Brain pericyte (primary cell): ENCODE results near the gene SDSL.

Experiments used
- DNase-seq: peaks from one replicate; pipeline ENCODE4 v3.0.0-alpha.2; 2012; ENCODE audit warnings: low read depth, low spot score

The SDSL gene, protein sequence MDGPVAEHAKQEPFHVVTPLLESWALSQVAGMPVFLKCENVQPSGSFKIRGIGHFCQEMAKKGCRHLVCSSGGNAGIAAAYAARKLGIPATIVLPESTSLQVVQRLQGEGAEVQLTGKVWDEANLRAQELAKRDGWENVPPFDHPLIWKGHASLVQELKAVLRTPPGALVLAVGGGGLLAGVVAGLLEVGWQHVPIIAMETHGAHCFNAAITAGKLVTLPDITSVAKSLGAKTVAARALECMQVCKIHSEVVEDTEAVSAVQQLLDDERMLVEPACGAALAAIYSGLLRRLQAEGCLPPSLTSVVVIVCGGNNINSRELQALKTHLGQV

DNA sequence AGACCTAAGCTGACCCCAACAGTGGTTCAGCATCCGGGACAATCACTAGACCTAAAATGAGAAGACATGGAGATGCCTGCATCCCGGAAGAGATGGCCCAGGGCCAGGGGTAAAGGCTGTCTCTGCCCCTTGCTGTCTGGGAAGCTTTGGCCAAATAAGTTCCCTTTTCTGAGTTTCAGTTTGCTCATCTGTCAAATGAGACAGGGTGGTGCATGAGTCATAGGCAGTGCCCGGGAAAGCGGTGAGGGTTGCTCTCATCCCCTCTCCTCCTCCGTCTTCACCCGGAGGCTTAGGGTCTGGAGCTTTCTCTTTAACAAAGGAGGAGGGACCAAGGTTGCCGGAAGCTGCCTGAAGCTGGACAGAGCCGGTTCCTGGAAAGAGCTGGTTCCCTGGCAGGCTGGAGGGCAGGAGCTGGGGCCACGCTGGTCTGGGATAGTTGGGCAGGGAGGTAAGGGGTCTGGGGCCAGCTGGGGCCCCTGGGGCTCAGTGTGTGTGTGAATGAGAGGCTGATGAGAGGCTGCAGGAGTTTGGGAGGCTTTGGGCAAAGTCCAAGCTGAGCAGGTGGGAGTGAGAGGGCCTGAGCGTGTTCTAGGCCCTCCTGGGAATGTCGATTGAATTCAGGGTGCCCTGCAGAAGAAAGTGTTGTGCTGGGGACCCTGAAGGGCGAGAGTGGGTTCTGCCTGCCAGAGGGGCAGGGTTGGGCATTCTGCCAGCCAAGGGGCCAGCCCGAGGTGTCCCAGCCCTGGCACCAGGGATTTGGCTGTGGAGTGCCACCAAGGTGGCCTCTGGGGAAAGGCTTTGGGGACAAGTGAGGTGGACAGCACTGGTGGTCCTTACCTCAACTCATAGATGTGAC, at the start of gene SDSL:
Gene SDSL, plus strand, starts transcription at position 351 of the 856 bp plus-strand sequence. CDS start 5,603 bp downstream, outside the sequence.
- no peak for DNase-seq

DNA sequence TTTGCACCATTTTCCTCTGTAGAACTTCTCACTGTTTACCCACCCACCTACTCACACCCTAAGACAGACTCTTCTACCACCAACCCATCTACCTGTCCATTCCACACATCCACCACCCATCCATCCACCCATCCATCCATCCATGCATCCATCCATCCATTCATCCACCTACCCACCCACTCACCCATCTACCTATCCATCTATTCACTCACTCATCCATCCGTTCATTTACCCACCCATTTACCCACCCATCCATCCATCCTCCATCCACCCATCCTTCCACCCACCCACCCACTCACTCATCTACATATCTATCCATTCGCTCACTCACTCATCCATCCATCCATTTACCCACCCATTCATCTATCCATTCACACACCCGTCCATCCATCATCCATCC, 48.7 kb upstream of the SDSL start:
- DNase-seq: no peak

DNA sequence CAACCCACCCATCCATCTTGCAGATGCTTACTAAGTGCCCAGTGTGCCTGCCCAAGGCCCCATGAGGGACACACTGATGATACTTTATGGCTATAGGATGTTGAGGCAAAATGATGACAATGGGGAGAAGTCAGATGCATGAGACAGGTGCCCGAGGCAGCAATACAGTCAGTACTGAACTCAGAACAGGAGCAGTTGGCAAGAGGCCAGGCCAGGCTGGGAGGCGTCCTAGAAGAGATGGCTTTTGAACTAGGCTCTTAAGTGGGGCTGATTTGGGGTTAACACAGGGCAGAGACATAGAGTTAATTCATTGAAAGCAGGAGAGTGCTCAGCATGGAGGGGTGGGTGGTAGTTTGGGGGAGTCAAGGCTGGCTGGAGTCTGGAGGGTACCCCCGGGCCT, 48.2 kb upstream of the SDSL start:
- no peak for DNase-seq

DNA sequence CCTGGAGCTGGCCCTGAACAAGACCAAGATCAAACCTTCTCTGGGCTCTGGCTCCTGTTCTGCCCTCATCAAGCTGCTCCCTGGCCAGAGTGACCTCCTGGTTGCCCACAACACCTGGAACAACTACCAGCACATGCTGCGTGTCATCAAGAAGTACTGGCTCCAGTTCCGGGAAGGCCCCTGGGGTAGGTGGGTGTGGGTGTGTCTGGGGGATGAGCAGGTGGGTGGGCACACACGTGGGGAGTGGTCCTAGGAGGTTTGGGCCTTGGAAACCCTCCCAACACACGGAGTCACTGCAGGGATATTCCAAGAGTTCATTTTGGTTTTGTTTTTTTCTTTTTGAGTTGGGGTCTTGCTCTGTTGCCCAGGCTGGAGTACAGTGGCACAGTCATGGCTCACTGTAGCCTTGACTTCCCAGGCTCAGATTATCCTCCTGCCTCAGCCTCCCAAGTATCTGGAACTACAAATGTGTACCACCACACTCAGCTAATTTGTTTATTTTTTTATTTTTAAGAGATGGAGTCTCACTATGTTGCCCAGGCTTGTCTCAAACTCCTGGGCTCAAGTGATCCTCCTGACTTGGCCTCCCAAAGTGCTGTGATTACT, 47.3 kb upstream of the SDSL start:
- no peak for DNase-seq

DNA sequence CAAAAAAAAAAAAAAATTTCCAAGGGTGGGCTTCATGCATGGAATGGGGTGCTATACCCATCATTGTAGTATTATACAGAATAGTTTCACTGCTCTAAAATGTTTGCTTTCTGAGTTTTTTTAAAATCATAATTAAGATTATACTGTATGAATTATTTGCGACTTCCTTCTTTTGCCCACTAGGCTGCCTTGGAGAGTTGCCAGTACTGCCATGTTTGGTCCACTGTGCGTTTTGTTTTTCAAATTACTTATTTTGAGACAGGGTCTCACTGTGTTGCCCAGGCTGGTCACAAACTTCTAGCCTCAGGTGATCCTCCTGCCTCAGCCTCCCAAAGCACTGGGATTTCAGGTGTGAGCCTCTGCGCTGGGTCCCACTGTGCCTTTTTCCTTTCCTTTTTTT, 43.9 kb upstream of the SDSL start:
- no peak for DNase-seq

DNA sequence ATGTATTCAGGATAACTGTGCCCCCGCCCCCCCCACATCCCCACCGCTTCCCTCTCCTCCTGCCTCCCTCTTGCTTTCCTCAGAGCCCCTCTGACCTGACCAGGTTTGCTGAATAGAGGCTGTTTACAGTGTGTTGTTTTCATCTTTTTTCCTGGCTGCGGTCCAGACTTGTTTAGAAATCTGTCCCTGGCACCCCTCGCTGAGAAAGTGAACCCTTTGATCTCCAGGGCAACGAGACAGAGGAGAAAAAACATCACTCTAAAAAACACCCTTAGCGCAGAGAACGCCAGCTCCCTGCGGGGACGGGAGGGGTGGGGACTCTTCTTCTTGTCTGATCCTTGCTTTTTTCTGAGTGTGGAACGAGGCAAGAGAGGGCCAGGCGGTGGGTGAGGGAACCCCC, 41.0 kb upstream of the SDSL start:
- DNase-seq: no peak

DNA sequence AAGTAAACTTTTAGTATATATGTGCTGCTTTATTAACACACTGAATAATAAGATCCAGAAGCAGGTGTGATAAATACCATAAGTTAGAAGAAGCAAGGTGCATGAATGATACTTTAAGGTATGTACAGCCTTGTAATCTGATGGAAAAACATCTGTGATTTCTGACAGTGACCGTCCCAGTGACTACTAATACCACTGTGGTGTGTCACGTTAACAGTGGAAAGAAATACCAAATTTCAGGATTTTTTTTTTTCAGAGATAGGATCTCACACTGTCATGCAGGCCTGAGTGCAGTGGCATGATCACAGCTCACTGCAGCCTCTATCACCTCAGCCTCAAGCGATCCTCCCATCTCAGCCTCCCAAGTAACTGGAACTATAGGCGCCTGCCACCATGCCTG, 40.0 kb upstream of the SDSL start:
- no peak for DNase-seq

DNA sequence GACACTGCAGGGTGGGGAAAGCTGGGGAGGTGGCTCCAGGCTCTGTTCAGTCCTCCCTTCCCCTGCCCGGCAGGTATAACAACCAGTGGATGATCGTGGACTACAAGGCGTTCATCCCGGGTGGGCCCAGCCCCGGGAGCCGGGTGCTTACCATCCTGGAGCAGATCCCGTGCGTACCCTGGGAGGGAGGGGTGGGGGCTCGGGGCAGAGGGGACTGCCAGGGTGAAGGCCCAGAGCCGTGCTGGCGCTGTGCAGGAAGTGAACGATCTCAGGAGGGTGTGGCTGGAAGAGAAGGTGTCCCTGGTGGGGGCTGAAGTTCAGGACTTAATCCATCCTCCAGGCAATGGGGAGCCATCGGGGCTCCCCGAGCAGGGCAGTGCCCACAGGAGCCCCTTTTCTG, 37.4 kb upstream of the SDSL start:
- DNase-seq: no peak

DNA sequence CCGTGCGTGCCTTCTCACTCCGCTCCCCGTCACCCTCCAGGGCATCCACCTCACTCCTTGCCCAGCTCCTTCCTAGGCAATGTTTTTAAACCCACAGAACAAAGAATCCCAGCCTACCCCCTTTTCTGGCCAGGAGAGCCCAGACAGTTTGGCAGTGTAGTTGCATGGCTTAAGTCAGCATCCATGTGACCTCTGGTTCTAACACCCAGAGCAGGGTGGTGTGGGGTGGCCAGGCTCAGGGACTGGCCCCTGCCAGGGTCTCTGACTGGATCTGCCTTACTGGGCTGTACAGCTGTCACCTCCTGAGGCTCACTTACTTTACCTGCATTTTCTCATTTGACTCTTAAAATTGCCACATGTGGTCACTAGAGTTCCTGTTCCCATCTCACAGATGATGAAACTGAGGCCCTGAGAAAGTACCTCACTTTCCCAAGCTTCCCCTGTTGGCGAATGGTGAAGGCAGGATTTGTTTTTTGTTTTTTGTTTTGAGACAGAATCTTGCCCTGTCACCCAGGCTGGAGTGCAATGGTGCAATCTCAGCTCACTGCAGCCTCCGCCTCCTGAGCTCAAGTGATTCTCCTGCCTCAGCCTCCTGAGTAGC, 36.8 kb upstream of the SDSL start:
- DNase-seq: no peak

DNA sequence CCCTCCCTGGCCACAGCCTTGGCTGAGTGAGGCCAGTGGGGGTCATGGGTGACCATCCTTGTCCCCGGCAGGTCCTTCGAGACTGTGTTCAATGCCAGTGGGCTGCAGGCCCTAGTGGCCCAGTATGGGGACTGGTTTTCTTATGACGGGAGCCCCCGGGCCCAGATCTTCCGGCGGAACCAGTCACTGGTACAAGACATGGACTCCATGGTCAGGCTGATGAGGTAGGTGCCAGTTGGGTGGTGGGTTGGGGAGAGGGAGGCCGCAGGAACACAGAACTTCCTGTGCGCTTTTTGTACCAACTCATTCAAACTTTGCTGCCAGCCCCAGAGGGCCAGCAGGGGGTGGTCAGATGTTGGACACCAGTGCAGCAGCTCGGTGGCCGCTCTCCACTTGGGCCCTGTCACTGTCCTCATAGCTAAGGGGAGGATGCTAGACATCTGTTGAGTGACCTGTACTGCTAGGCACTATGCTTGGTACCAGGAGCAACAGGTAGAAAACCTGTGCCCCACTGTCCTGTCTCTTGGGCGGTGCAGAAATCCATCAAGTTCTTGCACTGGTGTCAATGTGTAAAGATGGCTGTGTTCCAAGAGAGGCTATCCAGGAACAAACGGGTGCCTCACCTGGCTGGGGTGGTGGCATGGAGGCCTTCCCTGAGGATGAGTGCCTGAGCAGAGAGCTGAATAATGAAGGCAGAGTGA, 35.2 kb upstream of the SDSL start:
- no peak for DNase-seq

DNA sequence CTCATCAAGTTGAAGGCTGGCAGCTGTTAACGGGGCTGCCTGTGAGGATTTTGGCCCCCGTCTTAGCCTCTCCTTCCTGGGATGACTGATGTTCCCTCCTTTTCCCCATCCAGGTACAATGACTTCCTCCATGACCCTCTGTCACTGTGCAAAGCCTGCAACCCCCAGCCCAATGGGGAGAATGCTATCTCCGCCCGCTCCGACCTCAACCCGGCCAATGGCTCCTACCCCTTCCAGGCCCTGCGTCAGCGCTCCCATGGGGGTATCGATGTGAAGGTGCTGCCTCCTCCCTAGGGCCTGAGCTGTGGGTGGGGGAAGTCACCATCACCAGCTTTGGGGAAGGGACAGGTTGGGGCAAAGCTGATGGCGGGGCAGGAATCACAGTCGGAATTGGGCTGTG, 34.5 kb upstream of the SDSL start:
- DNase-seq: no peak

DNA sequence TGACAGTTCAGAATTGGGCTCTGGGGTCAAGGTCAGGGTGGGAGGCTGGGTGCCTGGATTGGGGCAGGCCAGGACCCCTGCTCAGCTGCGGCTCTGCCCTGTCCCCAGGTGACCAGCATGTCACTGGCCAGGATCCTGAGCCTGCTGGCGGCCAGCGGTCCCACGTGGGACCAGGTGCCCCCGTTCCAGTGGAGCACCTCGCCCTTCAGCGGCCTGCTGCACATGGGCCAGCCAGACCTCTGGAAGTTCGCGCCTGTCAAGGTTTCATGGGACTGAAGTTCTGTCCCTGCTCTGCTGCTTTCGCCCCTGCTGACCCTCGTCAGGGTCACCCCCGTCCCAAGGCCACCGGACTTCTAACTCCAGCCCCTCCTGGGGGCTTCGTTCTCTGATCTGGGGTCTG, 33.8 kb upstream of the SDSL start:
- no peak for DNase-seq

DNA sequence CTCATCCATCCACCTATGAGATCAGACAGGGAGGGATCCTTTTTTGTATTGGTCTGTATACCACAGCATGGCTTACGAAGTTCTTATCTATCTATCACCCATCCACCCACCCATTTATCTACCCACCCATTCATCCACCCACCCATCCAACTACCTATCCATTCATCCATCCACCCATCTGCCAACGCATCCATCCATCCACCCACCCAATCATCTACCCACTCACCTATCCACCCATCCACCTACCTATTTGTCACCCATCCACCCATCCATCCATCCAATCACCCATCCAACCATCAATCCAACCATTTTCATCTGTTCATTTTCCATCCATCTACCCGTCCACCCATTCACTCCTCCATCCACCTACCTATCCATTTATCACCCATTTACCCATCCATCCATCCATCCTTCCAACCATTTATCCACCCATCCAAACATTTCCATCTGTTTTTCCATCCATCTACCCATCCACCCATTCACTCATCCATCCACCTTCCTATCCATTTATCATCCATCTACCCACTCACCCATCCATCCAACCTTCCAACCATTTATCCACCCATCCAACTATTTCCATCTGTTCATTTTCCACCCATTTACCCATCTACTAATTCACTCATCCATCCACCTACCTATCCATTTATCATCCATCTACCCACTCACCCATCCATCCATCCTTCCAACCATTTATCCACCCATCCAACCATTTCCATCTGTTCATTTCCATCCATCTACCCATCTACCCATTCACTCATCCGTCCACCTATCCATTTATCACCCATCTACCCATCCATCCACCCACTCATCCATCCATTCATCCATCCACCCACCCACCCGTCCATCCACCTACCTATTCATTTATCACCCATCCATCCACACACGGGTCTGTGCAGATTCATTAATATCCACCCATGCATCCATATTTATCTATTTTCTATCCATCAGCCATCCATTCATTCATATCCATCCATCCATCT, 31.8 kb upstream of the SDSL start:
- DNase-seq: no peak

DNA sequence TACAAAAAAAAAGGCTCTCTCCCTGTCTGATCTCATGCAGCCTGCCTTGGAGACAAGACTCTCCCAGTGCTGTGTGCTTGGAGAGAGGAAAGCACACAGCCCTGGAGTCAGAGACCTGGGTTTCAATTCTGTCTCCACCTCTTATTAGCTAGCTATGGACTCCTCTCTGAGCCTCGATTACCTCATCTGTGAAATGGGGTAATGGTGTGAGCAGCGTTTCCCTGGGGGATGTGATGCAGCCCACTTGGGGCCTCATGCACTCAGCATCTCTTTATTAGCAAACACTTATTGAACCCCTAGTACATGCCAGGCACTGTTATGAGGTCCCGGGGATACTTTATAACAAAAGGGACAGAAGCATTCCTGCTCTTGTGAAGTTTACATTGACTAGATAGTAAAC, 31.0 kb upstream of the SDSL start:
- DNase-seq: no peak

DNA sequence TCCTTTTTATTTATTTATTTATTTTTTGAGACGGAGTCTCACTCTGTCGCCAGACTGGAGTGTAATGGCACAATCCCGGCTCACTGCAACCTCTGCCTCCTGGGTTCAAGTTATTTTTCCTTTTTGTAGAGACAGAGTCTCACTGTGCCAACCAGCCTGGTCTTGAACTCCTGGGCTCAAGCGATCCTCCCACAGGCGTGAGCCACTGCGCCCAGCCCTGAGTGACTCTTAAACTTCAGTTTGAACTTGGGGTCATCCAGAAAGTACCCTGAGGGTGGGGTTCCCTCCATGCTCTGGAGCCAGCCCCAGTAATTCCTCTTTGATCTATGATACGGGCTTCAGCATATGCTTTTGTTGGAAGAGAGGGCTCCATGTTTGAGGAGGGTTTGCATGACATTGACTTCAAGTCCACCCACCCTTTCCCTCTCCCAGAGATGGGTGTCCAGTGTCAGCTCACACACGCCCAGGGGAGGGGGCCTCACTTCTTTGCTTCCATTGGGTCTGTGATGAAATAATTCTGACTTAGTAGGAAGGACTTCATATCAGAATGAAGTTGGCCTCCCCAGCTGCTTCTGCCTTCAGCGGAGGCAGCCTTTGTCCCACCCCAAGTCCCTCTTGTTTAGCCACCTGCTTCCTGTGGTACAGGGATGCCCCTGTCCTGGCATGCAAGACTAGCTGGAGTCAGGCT, 30.4 kb upstream of the SDSL start:
- no peak for DNase-seq

DNA sequence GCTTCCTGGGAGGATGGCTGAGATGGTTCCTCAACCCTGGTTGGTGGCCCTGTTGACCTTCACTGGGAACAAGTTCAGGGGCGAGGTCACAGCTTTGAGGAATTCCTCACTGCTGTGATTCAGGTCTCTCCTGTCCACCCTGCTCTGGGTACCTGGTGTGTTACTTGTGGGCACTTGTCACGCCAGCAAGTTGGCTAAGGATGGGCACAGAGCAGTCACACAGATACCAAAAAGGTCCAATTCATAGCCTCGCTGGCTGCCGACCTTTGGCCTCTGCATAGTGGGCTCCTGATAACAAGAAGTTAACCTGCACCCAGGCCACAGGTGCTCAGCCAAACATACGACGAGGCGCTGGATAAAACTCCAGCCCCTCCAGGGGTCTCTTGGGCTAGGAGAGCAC, 29.7 kb upstream of the SDSL start:
- no peak for DNase-seq

DNA sequence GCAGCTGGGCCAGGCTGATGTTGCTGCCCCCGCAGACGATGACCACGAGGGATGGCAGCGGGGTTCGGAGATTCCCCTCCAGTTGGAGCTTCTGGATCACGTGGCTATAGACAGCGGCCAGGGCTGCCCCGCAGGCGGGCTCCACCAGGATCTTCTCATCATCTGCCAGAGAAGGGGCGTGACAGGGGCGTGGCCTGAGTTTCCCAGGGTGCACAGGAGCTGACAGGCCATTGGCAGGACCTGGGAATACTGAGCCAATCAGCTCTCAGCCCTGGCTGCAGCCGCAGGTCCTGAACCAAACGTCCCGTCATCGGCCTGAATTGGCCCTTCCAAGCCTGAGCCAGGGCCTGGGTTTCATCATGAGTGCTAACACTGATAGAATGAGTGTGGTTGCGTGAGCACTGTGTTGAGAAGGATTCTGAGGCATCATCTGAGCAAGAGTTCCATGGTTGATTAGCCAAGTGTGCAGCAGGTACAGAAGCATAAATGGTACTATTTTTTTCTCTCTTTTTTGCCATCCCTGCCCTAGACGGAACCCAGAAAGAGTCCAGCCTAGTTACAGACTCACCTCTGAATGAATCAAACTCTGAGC, 29.1 kb upstream of the SDSL start:
- no peak for DNase-seq

DNA sequence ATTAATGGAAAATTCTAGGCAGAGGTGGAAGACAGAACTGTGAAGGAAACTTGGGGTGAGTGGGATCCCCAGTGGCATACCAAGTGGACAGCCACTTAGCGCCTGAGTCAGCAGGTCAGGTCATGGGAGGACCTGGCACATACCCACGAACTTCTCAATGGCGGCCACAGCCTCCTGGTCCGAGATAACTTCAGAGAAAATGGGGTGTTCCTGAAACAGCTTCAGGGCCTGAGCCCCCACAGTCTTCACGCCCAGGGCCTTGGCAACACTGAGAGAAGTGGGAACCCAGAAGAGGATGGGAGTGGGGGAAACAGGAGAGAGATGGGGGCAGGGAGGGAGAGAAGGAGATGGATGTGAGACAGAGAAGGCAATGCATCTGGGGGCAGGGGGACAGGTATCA, 28.4 kb upstream of the SDSL start:
- no peak for DNase-seq

DNA sequence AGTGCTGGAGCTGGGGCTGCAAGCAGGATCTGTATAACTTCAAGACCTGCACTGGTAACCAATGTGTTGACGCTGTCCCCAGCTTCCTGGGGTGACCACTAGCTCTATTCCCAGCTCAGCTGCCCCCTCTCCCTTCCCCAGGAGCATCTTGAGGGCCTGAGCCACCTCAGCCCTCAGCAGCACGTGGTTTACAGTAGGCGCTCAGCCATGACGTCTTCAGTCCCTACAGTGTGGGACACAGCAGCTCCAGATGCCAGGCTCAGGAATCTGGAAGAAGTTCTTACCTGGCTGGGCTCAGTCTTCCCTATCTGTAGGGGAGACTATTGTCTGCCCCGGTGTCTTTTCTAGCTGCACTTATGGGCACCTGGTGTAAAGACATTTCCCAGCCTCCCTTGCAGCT, 27.1 kb upstream of the SDSL start:
- no peak for DNase-seq

DNA sequence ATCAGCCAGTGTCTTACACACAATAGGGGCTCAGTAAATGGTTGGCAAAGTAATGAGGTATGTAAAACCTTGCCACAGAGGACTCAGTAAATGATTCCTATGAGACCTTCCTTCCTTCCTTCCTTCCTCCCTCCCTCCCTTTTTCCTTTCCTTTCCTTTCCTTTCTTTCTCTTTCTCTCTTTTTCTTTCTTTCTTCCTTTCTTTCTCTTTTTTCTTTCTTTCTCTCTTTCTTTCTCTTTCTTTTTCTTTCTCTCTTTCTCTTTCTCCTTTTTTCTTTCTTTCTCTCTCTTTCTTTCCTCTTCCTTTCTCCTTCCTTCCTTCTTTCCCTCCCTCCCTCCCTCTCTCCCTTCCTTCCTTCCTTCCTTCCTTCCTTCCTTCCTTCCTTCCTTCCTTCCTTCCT, 26.0 kb upstream of the SDSL start:
- no peak for DNase-seq
